ENCODE results near the gene GLTP.

DNA sequence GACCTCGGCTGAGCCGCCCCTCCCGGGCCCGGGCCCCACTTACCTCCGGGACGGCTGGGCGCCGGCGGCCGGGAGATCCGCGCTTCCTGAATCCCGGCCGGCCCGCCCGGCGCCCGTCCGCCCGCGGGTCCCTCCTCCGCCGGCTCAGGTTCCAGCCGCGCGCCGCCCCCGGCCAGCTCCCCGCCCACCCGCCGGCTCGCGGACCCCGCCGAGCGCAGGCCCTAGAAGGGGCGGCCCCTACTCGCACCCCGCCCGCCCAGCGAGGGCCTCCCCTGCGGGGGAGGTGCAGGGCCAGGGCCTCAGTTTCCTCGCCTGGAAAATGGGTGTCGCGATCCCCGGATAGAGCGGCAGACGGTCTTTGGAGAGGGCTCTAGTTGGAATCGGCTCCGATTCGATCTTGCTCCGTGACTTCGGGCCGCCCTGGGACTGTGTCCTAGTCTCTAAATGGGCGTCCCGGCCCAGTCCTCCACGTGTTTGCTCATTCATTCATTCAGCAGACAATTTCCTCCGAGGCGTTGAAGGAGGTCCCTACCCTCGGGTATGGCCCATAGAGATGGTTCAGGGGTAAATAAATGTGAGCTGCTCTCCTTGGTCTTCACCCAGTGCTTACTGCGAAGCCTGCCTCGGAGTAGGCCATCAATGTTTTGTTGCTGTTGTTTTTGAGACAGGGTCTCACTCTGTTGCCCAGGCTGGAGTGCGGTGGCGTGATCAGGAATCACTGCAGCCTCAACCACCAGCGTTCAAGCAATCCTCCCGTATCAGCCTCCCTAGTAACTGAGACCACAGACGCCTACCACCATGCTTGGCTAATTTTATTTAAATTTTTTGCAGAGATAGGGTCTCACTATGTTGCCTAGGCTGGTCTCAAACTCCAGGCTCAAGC is 46.8 kb downstream of the GLTP start, which contains the start of gene TRPV4:
- TF ChIP-seq, protein P1, sequence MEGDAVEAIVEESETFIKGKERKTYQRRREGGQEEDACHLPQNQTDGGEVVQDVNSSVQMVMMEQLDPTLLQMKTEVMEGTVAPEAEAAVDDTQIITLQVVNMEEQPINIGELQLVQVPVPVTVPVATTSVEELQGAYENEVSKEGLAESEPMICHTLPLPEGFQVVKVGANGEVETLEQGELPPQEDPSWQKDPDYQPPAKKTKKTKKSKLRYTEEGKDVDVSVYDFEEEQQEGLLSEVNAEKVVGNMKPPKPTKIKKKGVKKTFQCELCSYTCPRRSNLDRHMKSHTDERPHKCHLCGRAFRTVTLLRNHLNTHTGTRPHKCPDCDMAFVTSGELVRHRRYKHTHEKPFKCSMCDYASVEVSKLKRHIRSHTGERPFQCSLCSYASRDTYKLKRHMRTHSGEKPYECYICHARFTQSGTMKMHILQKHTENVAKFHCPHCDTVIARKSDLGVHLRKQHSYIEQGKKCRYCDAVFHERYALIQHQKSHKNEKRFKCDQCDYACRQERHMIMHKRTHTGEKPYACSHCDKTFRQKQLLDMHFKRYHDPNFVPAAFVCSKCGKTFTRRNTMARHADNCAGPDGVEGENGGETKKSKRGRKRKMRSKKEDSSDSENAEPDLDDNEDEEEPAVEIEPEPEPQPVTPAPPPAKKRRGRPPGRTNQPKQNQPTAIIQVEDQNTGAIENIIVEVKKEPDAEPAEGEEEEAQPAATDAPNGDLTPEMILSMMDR (IDR thresholded peaks at IDR 0.05), result no peak
- TF ChIP-seq POLR2AphosphoS5 (IDR thresholded peaks at IDR 0.05; ENCODE audit: insufficient read depth in 1 of 2, low read depth in 1 of 2), result no peak
